Thyroid gland (tissue), 4 donors: ENCODE measurements around the gene CUEDC1. TPM values are rescaled to one million over a fixed set of nuclear protein-coding genes. Genes with fewer than 3 reads are reported as not detected.

ENCODE experiments used
- DNase-seq, 2 donors: peaks; one replicate each; pipeline ENCODE4 v3.0.0-alpha.2; 2019
- H3K27ac ChIP-seq, 3 donors: fragments of 200-600 bp; sonication (generic); 1 replicate in 2 of 3; 2 replicates in 1 of 3; pipeline ENCODE4 v1.5.1; 2016 to 2019; ENCODE audit warnings: mild to moderate bottlenecking in 1 of 3, moderate library complexity in 1 of 3
- H3K27me3 ChIP-seq: fragments of 200-600 bp; sonication (generic); one replicate; pipeline ENCODE4 v1.5.1; 2019
- H3K36me3 ChIP-seq, 2 donors: fragments of 200-600 bp; sonication (generic); one replicate each; pipeline ENCODE4 v1.5.1; 2016 to 2019
- H3K4me1 ChIP-seq, 2 donors: fragments of 200-600 bp; sonication (generic); one replicate each; pipeline ENCODE4 v1.5.1; 2017 to 2019
- H3K4me3 ChIP-seq, 3 donors: fragments of 200-600 bp; sonication (generic); replicated peaks in 1 of 3; 1 replicate in 2 of 3; 2 replicates in 1 of 3; pipeline ENCODE4 v1.5.1; 2016; ENCODE audit warnings: mild to moderate bottlenecking in 1 of 3
- H3K9me3 ChIP-seq: fragments of 200-600 bp; sonication (generic); one replicate; pipeline ENCODE4 v1.5.1; 2017
- POLR2A ChIP-seq, 2 donors: fragments of 450-650 bp; IDR thresholded peaks; one replicate each; pipeline ENCODE4 v1.6.1; 2017; ENCODE audit warnings: antibody characterized with exemption in 2 of 2, mild to moderate bottlenecking in 2 of 2, moderate library complexity in 1 of 2
- WGBS, 2 donors: methylation state at CpG; one replicate each; pipeline ENCODE4 v1.1.5; 2017; 5-methylcytosine and 5-hydroxymethylcytosine counted together
- intact Hi-C: fragments of 100-400 bp; cut with DNase I; formaldehyde crosslinking; loops from one replicate; pipeline ENCODE4 v1.15.1; 2023
- total RNA-seq, 4 donors: library from RNA; depleted of rRNA; stranded (reverse); fragments of >200 nt; gene quantifications; one replicate each; pipeline ENCODE4 v1.2.3, GENCODE V29; 2016
- TF ChIP-seq, protein P1 (sequence below), 6 experiments: fragments of 200-600 bp in 3 of 6; fragments of 450-650 bp in 3 of 6; sonication (generic) in 3 of 6; IDR thresholded peaks; one replicate each; pipeline ENCODE4 v1.5.1; 2016 to 2019; ENCODE audit warnings: antibody characterized with exemption in 6 of 6, mild to moderate bottlenecking in 2 of 6, inconsistent platforms in 1 of 6, moderate library complexity in 1 of 6

Gene CUEDC1, protein sequence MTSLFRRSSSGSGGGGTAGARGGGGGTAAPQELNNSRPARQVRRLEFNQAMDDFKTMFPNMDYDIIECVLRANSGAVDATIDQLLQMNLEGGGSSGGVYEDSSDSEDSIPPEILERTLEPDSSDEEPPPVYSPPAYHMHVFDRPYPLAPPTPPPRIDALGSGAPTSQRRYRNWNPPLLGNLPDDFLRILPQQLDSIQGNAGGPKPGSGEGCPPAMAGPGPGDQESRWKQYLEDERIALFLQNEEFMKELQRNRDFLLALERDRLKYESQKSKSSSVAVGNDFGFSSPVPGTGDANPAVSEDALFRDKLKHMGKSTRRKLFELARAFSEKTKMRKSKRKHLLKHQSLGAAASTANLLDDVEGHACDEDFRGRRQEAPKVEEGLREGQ
- total RNA-seq = 10 to 100 TPM; 25.6 to 32.3 (median 29.9) TPM

DNA sequence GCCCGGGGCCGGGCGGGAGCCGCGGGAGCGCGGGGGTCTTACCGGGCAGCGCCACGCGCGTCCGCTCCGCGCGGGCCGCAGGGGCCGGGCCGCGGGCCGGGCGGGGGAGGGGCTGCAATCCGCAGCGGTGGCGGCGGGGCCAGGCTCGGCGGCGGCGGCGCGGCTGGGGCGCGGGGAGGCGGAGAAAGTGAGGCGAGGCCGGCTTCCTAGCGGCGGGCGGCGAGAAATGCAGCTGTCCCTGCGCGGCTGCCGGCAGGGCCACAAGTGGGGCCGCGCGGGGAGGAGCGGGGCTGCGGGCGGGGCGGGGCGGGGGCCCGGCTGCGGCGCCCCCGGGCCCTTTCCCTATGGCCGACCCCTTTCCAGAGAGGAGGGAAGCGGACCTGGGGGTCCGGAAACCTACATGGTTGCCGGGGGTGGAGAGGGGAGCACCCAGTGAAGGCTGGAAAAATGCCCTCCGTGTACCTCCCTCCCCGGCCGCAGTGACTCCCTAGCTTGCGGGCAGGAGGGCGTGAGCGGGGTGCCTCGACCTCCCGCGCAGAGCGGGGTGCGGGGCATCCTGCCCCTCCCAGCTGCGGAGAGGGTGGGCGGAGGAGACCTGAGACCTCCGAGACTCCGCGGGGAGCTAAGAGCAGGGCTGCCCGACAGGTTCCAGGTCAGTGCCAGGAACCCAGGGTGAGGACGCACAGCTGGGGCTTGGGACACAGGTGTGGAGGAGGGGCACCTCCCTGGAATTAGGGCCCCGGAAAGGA, at the start of gene CUEDC1:
Gene CUEDC1 (minus strand): TSS at position 230 of the 749 bp plus-strand sequence. CDS start 69,848 bp downstream, outside the sequence.
- Histone ChIP-seq H3K9me3 (no peaks in the 10 kb centered on the region), H3K4me3 (peak within 1 kb of the TSS; percentile 42 to 97 (median 79)), H3K27ac (peak within 1 kb of the TSS; percentile 74 to 97 (median 95)), H3K4me1 (peaks cover 15 to 33% of the 10 kb centered on the region in 2 donors), H3K36me3 (no peaks in the 10 kb centered on the region), H3K27me3 (no peaks in the 10 kb centered on the region)
- TF ChIP-seq, protein P1, sequence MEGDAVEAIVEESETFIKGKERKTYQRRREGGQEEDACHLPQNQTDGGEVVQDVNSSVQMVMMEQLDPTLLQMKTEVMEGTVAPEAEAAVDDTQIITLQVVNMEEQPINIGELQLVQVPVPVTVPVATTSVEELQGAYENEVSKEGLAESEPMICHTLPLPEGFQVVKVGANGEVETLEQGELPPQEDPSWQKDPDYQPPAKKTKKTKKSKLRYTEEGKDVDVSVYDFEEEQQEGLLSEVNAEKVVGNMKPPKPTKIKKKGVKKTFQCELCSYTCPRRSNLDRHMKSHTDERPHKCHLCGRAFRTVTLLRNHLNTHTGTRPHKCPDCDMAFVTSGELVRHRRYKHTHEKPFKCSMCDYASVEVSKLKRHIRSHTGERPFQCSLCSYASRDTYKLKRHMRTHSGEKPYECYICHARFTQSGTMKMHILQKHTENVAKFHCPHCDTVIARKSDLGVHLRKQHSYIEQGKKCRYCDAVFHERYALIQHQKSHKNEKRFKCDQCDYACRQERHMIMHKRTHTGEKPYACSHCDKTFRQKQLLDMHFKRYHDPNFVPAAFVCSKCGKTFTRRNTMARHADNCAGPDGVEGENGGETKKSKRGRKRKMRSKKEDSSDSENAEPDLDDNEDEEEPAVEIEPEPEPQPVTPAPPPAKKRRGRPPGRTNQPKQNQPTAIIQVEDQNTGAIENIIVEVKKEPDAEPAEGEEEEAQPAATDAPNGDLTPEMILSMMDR (IDR thresholded peaks at IDR 0.05) = peak in 4 of 6 experiments; percentile 7 to 61 (median 46)
- TF ChIP-seq POLR2A (IDR thresholded peaks at IDR 0.05) = peak in 1 of 2 donors; percentile 56
- DNase-seq = peak; percentile 77 to 80
- WGBS, 2 donors = 0 to 4% methylated on average over 9 to 22 of the region's 79 CpGs
- intact Hi-C loops = loop anchor here (5.0 kb wide), 1 partner anchor 88 kb away; no protein-coding TSS in a partner anchor

DNA sequence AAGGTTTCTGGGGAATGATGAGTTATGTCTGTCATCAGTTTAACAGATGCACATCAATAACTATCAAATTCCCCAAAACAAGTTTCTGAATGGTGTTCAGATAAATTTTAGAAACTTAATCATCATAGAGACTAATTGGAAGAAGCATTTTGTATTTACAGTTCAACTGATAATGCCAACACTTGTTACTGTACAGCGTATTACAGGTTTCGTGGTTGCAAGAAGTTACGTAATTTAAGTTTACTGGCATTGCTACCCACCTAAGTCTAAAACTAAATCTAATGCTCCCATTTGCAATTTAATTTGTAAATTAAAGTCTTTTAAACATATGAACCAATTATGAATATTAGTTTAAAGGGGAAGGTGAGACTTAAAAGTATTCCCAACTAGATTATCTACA, 48.8 kb upstream of the CUEDC1 start:
- H3K4me1 ChIP-seq = peaks cover 17 to 24% of the 10 kb centered on the region in 2 donors
- H3K36me3 ChIP-seq = peaks cover 29 to 38% of the 10 kb centered on the region in 2 donors
- 91 to 93% methylated on average over 3 of the region's 3 CpGs for WGBS, 2 donors
- TF ChIP-seq, protein P1 (IDR thresholded peaks at IDR 0.05) = no peak
- no peak for TF ChIP-seq POLR2A (IDR thresholded peaks at IDR 0.05)
- H3K9me3 ChIP-seq = no peaks in the 10 kb centered on the region
- intact Hi-C loops = no loop called here
- H3K4me3 ChIP-seq = no peak overlapping the region
- H3K27ac ChIP-seq = no peak overlapping the region
- no peaks in the 10 kb centered on the region for H3K27me3 ChIP-seq
- DNase-seq = no peak

DNA sequence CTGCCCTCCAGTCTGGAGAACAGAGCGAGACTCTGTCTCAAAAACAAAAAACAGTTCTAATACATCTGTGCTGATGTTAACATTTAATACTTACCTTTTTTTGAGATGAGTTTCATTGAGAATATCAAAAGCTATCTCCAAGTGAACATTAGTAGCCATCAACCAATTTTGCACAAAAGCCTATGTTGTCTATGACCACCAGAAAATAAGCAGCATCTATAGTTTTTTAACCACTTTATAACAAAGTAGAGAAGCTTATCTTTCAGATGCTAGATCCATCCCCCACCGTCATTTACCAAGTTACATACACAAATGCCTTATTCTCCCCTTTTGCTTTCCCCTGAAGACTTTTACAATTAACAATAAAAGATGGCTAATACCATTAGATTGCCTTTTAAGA, 47.8 kb upstream of the CUEDC1 start:
- no peaks in the 10 kb centered on the region for H3K9me3 ChIP-seq
- 90 to 93% methylated on average over 2 of the region's 2 CpGs for WGBS, 2 donors
- H3K36me3 ChIP-seq = peaks cover 29 to 38% of the 10 kb centered on the region in 2 donors
- no peak for TF ChIP-seq POLR2A (IDR thresholded peaks at IDR 0.05)
- TF ChIP-seq, protein P1 (IDR thresholded peaks at IDR 0.05) = no peak
- intact Hi-C loops = no loop called here
- no peak overlapping the region for H3K27ac ChIP-seq
- H3K4me1 ChIP-seq = peaks cover 14 to 20% of the 10 kb centered on the region in 2 donors
- no peak for DNase-seq
- H3K27me3 ChIP-seq = no peaks in the 10 kb centered on the region
- H3K4me3 ChIP-seq = no peak overlapping the region

DNA sequence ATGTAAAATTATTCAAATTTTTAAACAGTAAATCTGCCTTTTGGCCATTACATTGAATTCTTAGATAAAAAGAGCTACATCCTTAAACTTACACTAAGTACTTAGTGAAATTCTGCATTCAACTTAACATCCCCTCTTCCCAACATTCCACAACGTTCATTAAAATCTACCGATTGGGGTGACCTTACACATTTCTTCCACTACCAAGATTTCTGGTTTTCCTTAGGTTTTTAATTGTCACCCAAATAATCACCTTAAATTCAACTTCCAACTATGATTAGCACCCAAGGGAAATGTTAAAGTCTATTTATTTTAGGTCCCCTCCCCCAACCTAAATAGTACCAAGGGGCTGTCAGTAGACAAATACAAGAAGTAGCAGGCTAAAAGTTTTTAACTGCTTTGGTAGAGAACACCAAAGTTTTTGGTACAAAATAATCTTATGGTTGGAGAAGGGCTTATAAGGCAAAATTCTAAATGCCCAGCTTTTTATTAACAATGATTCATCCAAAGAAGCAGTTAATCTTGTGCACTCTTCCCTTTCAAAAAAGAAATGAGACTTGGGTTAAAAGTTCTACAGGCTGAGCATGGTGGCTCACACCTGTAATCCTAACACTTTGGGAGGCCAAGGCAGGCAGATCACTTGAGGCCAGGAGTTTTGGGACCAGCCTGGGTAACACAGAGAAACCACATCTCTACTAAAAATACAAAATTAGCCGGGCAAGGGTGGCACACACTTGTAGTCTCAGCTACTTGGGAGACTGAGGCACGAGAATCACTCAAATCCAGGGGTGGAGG, 47.1 kb upstream of the CUEDC1 start:
- no peak for DNase-seq
- Histone ChIP-seq H3K27ac (no peak overlapping the region), H3K36me3 (peaks cover 29 to 38% of the 10 kb centered on the region in 2 donors), H3K27me3 (no peaks in the 10 kb centered on the region), H3K4me1 (peaks cover 12 to 18% of the 10 kb centered on the region in 2 donors), H3K9me3 (no peaks in the 10 kb centered on the region), H3K4me3 (no peak overlapping the region)
- no peak for TF ChIP-seq POLR2A (IDR thresholded peaks at IDR 0.05)
- TF ChIP-seq, protein P1 (IDR thresholded peaks at IDR 0.05) = no peak
- intact Hi-C loops = no loop called here
- 74 to 82% methylated on average over 4 of the region's 4 CpGs for WGBS, 2 donors
